HEK293T (cell line): ENCODE measurements around the gene RASA2.

Experiments
- CTCF ChIA-PET: fragments of 350-600 bp; formaldehyde crosslinking; extraction: SDS; loops from one replicate; lab custom pipeline; 2021; ENCODE audit warnings: antibody characterized with exemption, inconsistent platforms; lab: Yijun Ruan, JAX
- POLR2A ChIA-PET: fragments of 350-600 bp; formaldehyde crosslinking; extraction: SDS; loops from one replicate; lab custom pipeline; 2020; ENCODE audit warnings: antibody characterized with exemption, inconsistent platforms; lab: Yijun Ruan, JAX
- DNase-seq: peaks from one replicate; pipeline ENCODE4 v3.0.0; 2012; ENCODE audit warnings: mixed read lengths; ENCODE audit errors: extremely low spot score
- ARNT ChIP-seq: fragments of 450-650 bp; IDR thresholded peaks from 2 replicates; pipeline ENCODE4 v1.6.1; 2017; ENCODE audit warnings: mild to moderate bottlenecking
- BHLHE40 ChIP-seq: fragments of 450-650 bp; IDR thresholded peaks from 2 replicates; pipeline ENCODE4 v1.6.1; 2016; ENCODE audit warnings: mild to moderate bottlenecking, moderate library complexity, borderline replicate concordance
- CTBP1 ChIP-seq: fragments of 450-650 bp; IDR thresholded peaks from 2 replicates; pipeline ENCODE4 v1.6.1; 2016; ENCODE audit warnings: borderline replicate concordance
- ELF4 ChIP-seq: fragments of 450-650 bp; IDR thresholded peaks from 2 replicates; pipeline ENCODE4 v1.6.1; 2017; ENCODE audit warnings: antibody characterized with exemption
- FOXA1 ChIP-seq: fragments of 450-650 bp; IDR thresholded peaks from 2 replicates; pipeline ENCODE4 v1.6.1; 2016; ENCODE audit warnings: mild to moderate bottlenecking
- FOXK2 ChIP-seq: fragments of 450-650 bp; IDR thresholded peaks from 2 replicates; pipeline ENCODE4 v1.6.1; 2016; ENCODE audit warnings: mild to moderate bottlenecking
- FOXM1 ChIP-seq: fragments of 450-650 bp; IDR thresholded peaks from 2 replicates; pipeline ENCODE4 v1.6.1; 2017; ENCODE audit warnings: mild to moderate bottlenecking, borderline replicate concordance
- HDGF ChIP-seq: fragments of 450-650 bp; IDR thresholded peaks from 2 replicates; pipeline ENCODE4 v1.6.1; 2017; ENCODE audit warnings: antibody characterized with exemption, borderline replicate concordance
- L3MBTL2 ChIP-seq: fragments of 450-650 bp; conservative IDR thresholded peaks from 2 replicates; pipeline ENCODE4 v1.6.1; 2016; ENCODE audit warnings: mild to moderate bottlenecking
- LEF1 ChIP-seq: fragments of 450-650 bp; IDR thresholded peaks from 2 replicates; pipeline ENCODE4 v1.6.1; 2017; ENCODE audit warnings: mild to moderate bottlenecking, borderline replicate concordance
- NFRKB ChIP-seq: fragments of 450-650 bp; IDR thresholded peaks from 2 replicates; pipeline ENCODE4 v1.6.1; 2016; ENCODE audit warnings: mild to moderate bottlenecking, moderate library complexity
- PKNOX1 ChIP-seq: fragments of 450-650 bp; IDR thresholded peaks from 2 replicates; pipeline ENCODE4 v1.6.1; 2016
- SP1 ChIP-seq: fragments of 450-650 bp; IDR thresholded peaks from 2 replicates; pipeline ENCODE4 v1.6.1; 2017
- SUZ12 ChIP-seq: fragments of 450-650 bp; IDR thresholded peaks from 2 replicates; pipeline ENCODE4 v1.6.1; 2016; ENCODE audit warnings: mild to moderate bottlenecking
- TARDBP ChIP-seq: fragments of 450-650 bp; IDR thresholded peaks from 2 replicates; pipeline ENCODE4 v1.6.1; 2016
- ZNF384 ChIP-seq: fragments of 450-650 bp; IDR thresholded peaks from 2 replicates; pipeline ENCODE4 v1.6.1; 2016

The RASA2 gene

GRCh38 chr3:141460097-141460704, 26.6 kb upstream of the RASA2 start:
- TF ChIP-seq FOXA1 = no peak
- TF ChIP-seq HDGF = no peak
- TF ChIP-seq TARDBP = no peak
- no peak for TF ChIP-seq ELF4
- no peak for TF ChIP-seq FOXK2
- TF ChIP-seq CTBP1 = no peak
- no peak for TF ChIP-seq ARNT
- TF ChIP-seq L3MBTL2 = no peak
- no peak for TF ChIP-seq PKNOX1
- no peak for TF ChIP-seq SP1
- no peak for TF ChIP-seq FOXM1
- TF ChIP-seq BHLHE40 = no peak
- ChIA-PET CTCF (interaction anchor here (0.6 to 4.0 kb wide), 7 partner anchors 8 to 152 kb away, joined by 3 to 28 read pairs (median 3); no protein-coding TSS in a partner anchor), POLR2A (no interaction called here)
- DNase-seq = peak; percentile 86

GRCh38 chr3:141462176-141462859, 24.5 kb upstream of the RASA2 start:
- DNase-seq = no peak
- POLR2A ChIA-PET = no interaction called here
- TF ChIP-seq FOXM1 = no peak
- no peak for TF ChIP-seq BHLHE40
- TF ChIP-seq NFRKB = no peak
- TF ChIP-seq ELF4 = no peak
- TF ChIP-seq FOXK2 = no peak
- TF ChIP-seq PKNOX1 = no peak
- no peak for TF ChIP-seq SUZ12
- no peak for TF ChIP-seq FOXA1
- TF ChIP-seq HDGF = no peak
- CTCF ChIA-PET = interaction anchor here (0.6 to 4.0 kb wide), 2 partner anchors 99 to 100 kb away, joined by 3 to 28 read pairs; no protein-coding TSS in a partner anchor

GRCh38 chr3:141465221-141465620, 21.6 kb upstream of the RASA2 start:
- TF ChIP-seq TARDBP (no peak), ARNT (no peak)
- DNase-seq = no peak
- POLR2A ChIA-PET = no interaction called here
- CTCF ChIA-PET = interaction anchor here (0.6 to 1.1 kb wide), 4 partner anchors 90 to 753 kb away, joined by 3 to 4 read pairs (median 3); no protein-coding TSS in a partner anchor

- no peak for TF ChIP-seq NFRKB
- no peak for TF ChIP-seq ARNT
- TF ChIP-seq HDGF = no peak
- TF ChIP-seq SUZ12 = no peak
- TF ChIP-seq FOXK2 = no peak
- no peak for TF ChIP-seq L3MBTL2
- no peak for TF ChIP-seq CTBP1
- no peak for TF ChIP-seq ZNF384
- no peak for TF ChIP-seq TARDBP
- no peak for TF ChIP-seq PKNOX1
- no peak for TF ChIP-seq ELF4
- no peak for TF ChIP-seq SP1
- TF ChIP-seq FOXA1 = no peak
- no peak for TF ChIP-seq LEF1
- no peak for TF ChIP-seq FOXM1
- no peak for TF ChIP-seq BHLHE40
- POLR2A ChIA-PET = no interaction called here
- no peak for DNase-seq
- CTCF ChIA-PET = no interaction called here
Measured at GRCh38 chr3:141466633-141467169, 20.1 kb upstream of the RASA2 start.

GRCh38 chr3:141469720-141470119, 17.1 kb upstream of the RASA2 start:
- DNase-seq = no peak
- TF ChIP-seq L3MBTL2 (no peak), ARNT (no peak), PKNOX1 (no peak), ELF4 (no peak), HDGF (no peak), FOXA1 (no peak), ZNF384 (no peak), BHLHE40 (no peak), SUZ12 (no peak), TARDBP (no peak), NFRKB (no peak), LEF1 (no peak), FOXM1 (no peak), FOXK2 (no peak), CTBP1 (no peak)
- ChIA-PET POLR2A (no interaction called here), CTCF (no interaction called here)
